ENCODE measurements around the gene QTRT2. TPM values are rescaled to one million over a fixed set of nuclear protein-coding genes. Genes with fewer than 3 reads are reported as not detected.
A peak's percentile ranks its signal among the peaks of the same experiment; 100 is the strongest.

QTRT2 gene
- total and polyA plus RNA-seq, 9 of the 15 experiments (the other 6 are each of a cell fraction or from before 2014, with no cell fraction given) = 10.2 to 25.1 (median 17.3) TPM

DNA sequence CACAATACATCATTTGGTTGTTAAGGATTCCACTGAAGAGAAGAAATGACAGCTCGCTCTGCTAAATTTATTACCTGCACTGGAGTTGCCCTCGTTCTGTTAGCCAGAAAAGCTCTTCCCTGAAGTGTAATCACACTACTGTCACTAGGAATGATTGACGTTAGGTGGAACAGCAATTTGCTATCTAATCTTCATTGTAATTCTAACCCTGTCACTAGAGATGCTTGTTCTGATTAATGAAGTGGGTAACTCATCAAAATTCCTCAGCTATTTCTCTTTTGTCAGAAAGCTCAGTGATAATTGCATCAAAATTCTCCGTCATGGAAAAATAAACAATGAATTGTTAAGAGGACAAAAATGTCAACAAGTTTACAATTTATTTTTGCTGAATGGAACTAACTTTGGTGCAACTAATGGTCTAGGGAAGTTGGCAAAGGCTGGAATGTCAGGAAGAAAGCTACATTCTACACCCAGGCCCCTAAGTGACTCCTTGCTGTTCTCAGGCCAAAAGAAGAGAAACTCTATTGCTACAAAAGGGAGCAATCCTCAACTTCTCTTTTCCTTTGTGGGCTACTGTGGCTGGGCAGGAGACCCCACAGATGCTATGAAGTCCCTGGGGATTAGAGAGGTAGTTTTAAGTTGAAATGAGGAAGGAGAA lies 34.3 kb upstream of the QTRT2 start:
- WGBS (ENCODE audit: insufficient coverage, low coverage, missing lambda C conversion rate) = 0% methylated on average over 3 of the region's 4 CpGs
- Histone ChIP-seq H2AFZ (ENCODE audit: low read depth, low read length) (no peak overlapping the region), H3K36me3 (ENCODE audit: control insufficient read depth, insufficient read depth, low read length) (no peaks in the 10 kb centered on the region), H3K9ac (ENCODE audit: insufficient read depth in 1 of 2, low read depth in 2 of 2, low read length in 2 of 2) (no peak overlapping the region), H3K27ac (ENCODE audit: extremely low read depth, low read depth, low read length) (no peak overlapping the region), H3K4me1 (replicated peaks in 1 of 2; ENCODE audit: control insufficient read depth in 2 of 2, insufficient read depth in 2 of 2, low read length in 2 of 2) (no peaks in the 10 kb centered on the region), H3K9me1 (ENCODE audit: control insufficient read depth, insufficient read depth, low read length) (no peaks in the 10 kb centered on the region), H3K79me2 (ENCODE audit: control insufficient read depth, insufficient read depth, low read length) (no peaks in the 10 kb centered on the region), H3K9me3 (replicated peaks; ENCODE audit: control insufficient read depth, insufficient read depth, low read depth, low read length) (no peaks in the 10 kb centered on the region), H3K4me2 (ENCODE audit: insufficient read depth, low read length) (no peak overlapping the region), H4K20me1 (replicated peaks; ENCODE audit: control insufficient read depth, insufficient read depth, low read length) (no peaks in the 10 kb centered on the region), H3K4me3 (no peak overlapping the region), H3K27me3 (ENCODE audit: control insufficient read depth in 2 of 2, insufficient read depth in 2 of 2, low read length in 2 of 2) (no peaks in the 10 kb centered on the region)
- BruUV-seq (replicated peaks) = no TSS peak
- ATAC-seq (no peak), DNase-seq (ENCODE audit: extremely low read depth in 1 of 4, low spot score in 3 of 4) (no peak), FAIRE-seq (no peak)
- TF ChIP-seq, protein P1, sequence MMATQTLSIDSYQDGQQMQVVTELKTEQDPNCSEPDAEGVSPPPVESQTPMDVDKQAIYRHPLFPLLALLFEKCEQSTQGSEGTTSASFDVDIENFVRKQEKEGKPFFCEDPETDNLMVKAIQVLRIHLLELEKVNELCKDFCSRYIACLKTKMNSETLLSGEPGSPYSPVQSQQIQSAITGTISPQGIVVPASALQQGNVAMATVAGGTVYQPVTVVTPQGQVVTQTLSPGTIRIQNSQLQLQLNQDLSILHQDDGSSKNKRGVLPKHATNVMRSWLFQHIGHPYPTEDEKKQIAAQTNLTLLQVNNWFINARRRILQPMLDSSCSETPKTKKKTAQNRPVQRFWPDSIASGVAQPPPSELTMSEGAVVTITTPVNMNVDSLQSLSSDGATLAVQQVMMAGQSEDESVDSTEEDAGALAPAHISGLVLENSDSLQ (IDR thresholded peaks at IDR 0.05) = peak; percentile 28; the same call in 1 of the 2 replicates
- TF ChIP-seq, protein P2, sequence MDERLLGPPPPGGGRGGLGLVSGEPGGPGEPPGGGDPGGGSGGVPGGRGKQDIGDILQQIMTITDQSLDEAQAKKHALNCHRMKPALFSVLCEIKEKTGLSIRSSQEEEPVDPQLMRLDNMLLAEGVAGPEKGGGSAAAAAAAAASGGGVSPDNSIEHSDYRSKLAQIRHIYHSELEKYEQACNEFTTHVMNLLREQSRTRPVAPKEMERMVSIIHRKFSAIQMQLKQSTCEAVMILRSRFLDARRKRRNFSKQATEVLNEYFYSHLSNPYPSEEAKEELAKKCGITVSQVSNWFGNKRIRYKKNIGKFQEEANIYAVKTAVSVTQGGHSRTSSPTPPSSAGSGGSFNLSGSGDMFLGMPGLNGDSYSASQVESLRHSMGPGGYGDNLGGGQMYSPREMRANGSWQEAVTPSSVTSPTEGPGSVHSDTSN (CRISPR knock-in tag; IDR thresholded peaks at IDR 0.05; ENCODE audit: low read depth) = no peak
- TF ChIP-seq, protein P2 (tag; conservative IDR thresholded peaks at IDR 0.05; ENCODE audit: low read depth) = peak; percentile 78
- no peak for TF ChIP-seq CHD2 (IDR thresholded peaks at IDR 0.05; ENCODE audit: low read depth, low read length)
- TF ChIP-seq HMG20B (CRISPR knock-in tag; IDR thresholded peaks at IDR 0.05) = no peak
- no peak for TF ChIP-seq RBBP5 (IDR thresholded peaks at IDR 0.05; ENCODE audit: borderline replicate concordance, insufficient read depth, low read length, poor library complexity, severe bottlenecking)
- TF ChIP-seq MEIS2 (IDR thresholded peaks at IDR 0.05; ENCODE audit: partially characterized antibody) = peak; percentile 40
- no peak for TF ChIP-seq EWSR1 (IDR thresholded peaks at IDR 0.05; ENCODE audit: borderline replicate concordance, low read depth, partially characterized antibody)
- intact Hi-C loops (cut with micrococcal nuclease) (no loop called here), in situ Hi-C loops (cut with MboI) (no loop called here)
- POLR2A ChIA-PET = no interaction called here
- CTCF ChIA-PET (ENCODE audit: low intra/inter-chr PET ratio) = no interaction called here

Measured in K562 (cell line).